KMS-11 (cell line): ENCODE data around the gene ABCC4.

Source experiments
- H2AFZ ChIP-seq: fragments of 200-600 bp; sonication (generic); 2 replicates; pipeline ENCODE4 v1.6.1; 2016; ENCODE audit warnings: antibody characterized with exemption, mixed run types, low read depth
- H3K27ac ChIP-seq: fragments of 200-600 bp; sonication (generic); 2 replicates; pipeline ENCODE4 v1.6.1; 2016; ENCODE audit warnings: mild to moderate bottlenecking, mixed run types
- H3K27me3 ChIP-seq: fragments of 200-600 bp; sonication (generic); 2 replicates; pipeline ENCODE4 v1.6.1; 2017; ENCODE audit warnings: mild to moderate bottlenecking, low read depth, mixed run types, moderate library complexity; ENCODE audit not compliant: insufficient read depth
- H3K36me3 ChIP-seq: fragments of 200-600 bp; sonication (generic); 2 replicates; pipeline ENCODE4 v1.6.1; 2017; ENCODE audit warnings: mild to moderate bottlenecking, mixed run types; ENCODE audit not compliant: insufficient read depth
- H3K4me1 ChIP-seq: fragments of 200-600 bp; sonication (generic); 2 replicates; pipeline ENCODE4 v1.6.1; 2016; ENCODE audit warnings: mild to moderate bottlenecking, low read depth, mixed run types; ENCODE audit not compliant: poor library complexity, severe bottlenecking
- H3K4me2 ChIP-seq: fragments of 200-600 bp; sonication (generic); 2 replicates; pipeline ENCODE4 v1.7.0; 2016; ENCODE audit warnings: mild to moderate bottlenecking, mixed run types
- H3K4me3 ChIP-seq: fragments of 200-600 bp; sonication (generic); IDR thresholded peaks from 2 replicates; pipeline ENCODE4 v1.6.1; 2017; ENCODE audit warnings: low read depth, low read length, mixed read lengths; ENCODE audit not compliant: insufficient read depth
- H3K79me2 ChIP-seq: fragments of 200-600 bp; sonication (generic); 2 replicates; pipeline ENCODE4 v1.6.1; 2016; ENCODE audit warnings: low read depth, mixed run types; ENCODE audit not compliant: insufficient read depth
- H3K9ac ChIP-seq: fragments of 200-600 bp; sonication (generic); 2 replicates; pipeline ENCODE4 v1.6.1; 2016; ENCODE audit warnings: mild to moderate bottlenecking, mixed run types
- H4K20me1 ChIP-seq: fragments of 200-600 bp; sonication (generic); 2 replicates; pipeline ENCODE4 v1.6.1; 2016; ENCODE audit warnings: mild to moderate bottlenecking, mixed run types; ENCODE audit not compliant: insufficient read depth
- CTCF ChIP-seq: fragments of 200-600 bp; sonication (generic); conservative IDR thresholded peaks from 2 replicates; pipeline ENCODE4 v1.6.1; 2017; ENCODE audit warnings: low read depth, mild to moderate bottlenecking, antibody characterized with exemption, low read length, moderate library complexity, mixed read lengths

The ABCC4 gene

DNA sequence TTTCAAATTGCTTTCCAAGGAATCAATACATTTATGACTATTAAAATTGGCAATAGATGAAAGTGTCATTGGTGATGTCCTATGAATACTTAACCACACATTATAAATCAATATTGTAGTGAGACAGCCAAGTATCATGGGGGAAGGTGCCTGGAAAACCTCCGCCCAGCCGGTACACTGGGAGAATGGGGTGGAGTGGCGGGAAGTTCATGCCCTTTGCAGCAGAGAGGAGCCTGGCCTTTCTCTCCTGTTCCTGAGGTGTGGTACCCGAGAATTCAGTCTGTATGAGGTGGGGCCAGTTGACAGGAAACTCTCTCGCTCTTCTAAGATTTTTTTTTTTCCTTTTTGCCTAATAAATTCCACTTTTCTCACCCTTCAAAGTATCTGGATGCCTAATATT is 25.4 kb upstream of the ABCC4 start:
- H3K4me2 ChIP-seq, result no peak overlapping the region
- H3K27ac ChIP-seq, result no peak overlapping the region
- no peak overlapping the region for H3K9ac ChIP-seq
- H4K20me1 ChIP-seq, result no peaks in the 10 kb centered on the region
- H3K36me3 ChIP-seq, result no peaks in the 10 kb centered on the region
- TF ChIP-seq CTCF, result no peak
- H3K4me1 ChIP-seq, result no peaks in the 10 kb centered on the region
- no peaks in the 10 kb centered on the region for H3K79me2 ChIP-seq
- H2AFZ ChIP-seq, result no peak overlapping the region
- H3K4me3 ChIP-seq, result no peak overlapping the region
- H3K27me3 ChIP-seq, result no peaks in the 10 kb centered on the region

GRCh38 chr13:95325485-95325884 is 24.2 kb upstream of the ABCC4 start:
- Histone ChIP-seq H4K20me1 (no peaks in the 10 kb centered on the region), H3K27me3 (no peaks in the 10 kb centered on the region), H3K79me2 (no peaks in the 10 kb centered on the region), H3K4me1 (no peaks in the 10 kb centered on the region), H3K4me3 (no peak overlapping the region), H2AFZ (no peak overlapping the region), H3K4me2 (no peak overlapping the region), H3K9ac (no peak overlapping the region), H3K36me3 (no peaks in the 10 kb centered on the region), H3K27ac (no peak overlapping the region)
- no peak for TF ChIP-seq CTCF

DNA sequence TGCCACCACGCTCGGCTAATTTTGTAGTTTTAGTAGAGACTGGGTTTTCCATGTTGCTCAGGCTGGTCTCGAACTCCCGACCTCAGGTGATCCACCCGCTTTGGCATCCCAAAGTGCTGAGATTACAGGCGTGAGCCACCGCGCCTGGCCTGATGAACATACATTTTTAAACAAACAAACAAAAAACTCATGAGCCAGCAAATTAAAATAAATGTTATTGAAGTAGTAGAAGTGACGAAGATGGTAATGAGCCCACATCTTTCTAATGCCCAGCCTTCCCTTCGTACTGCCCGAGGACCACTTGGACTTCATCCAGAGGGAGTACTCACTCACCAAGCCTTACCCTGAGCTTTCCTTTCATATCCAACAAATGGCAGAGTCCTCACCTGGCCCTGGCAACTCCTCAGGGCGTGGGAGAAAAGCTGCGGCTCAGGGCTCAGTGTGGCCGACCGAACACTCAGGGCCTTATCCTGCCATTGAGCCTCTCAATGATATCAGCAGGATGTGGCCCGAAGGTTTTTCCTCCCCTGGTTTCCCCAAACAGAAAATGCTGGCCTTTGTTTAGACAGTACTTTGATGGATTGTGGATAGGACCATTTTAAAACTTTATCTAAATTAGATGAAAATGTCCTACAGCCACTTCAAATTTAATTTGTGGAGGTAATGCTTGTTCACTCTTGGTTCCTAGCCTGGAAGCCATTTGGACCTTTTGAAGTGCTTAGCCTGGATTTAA is 22.8 kb upstream of the ABCC4 start:
- Histone ChIP-seq H2AFZ (no peak overlapping the region), H3K9ac (no peak overlapping the region), H3K36me3 (no peaks in the 10 kb centered on the region), H3K4me3 (no peak overlapping the region), H3K4me2 (no peak overlapping the region), H4K20me1 (no peaks in the 10 kb centered on the region), H3K79me2 (no peaks in the 10 kb centered on the region), H3K27ac (no peak overlapping the region), H3K4me1 (no peaks in the 10 kb centered on the region), H3K27me3 (no peaks in the 10 kb centered on the region)
- no peak for TF ChIP-seq CTCF

DNA sequence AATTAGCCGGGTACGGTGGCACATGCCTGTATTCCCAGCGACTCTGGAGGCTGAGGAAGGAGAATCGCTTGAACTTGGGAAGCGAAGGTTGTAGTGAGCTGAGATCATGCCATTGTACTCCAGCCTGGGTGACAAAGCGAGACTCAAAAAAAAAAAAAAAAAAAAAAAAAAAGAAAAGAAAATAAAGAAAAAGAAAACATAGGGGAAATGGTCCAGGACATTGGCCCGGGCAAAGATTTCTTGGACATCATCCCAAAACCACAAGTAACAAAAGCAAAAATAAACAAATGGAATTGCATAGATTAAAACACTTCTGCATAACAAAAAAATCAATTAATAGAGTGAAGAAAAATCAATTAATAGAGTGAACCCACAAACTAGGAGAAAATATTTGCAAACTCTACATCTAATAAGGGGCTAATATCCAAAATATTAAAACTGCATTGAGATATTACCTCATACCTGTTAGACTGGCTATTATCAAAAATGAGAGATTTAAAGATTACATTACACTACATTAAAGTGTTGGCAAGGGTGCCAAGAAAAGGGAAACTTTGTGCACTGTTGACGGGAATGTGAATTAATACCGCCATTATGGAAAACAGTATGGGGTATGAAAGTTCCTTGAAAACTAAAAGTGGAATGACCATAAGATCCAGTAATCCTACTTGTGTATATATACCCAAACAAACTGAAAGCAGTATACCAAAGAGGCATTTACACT is 18.5 kb upstream of the ABCC4 start:
- Histone ChIP-seq H3K9ac (no peak overlapping the region), H3K4me3 (no peak overlapping the region), H3K79me2 (no peaks in the 10 kb centered on the region), H3K4me2 (no peak overlapping the region), H3K27me3 (no peaks in the 10 kb centered on the region), H2AFZ (no peak overlapping the region), H4K20me1 (no peaks in the 10 kb centered on the region), H3K4me1 (peaks cover 1% of the 10 kb centered on the region), H3K27ac (no peak overlapping the region), H3K36me3 (no peaks in the 10 kb centered on the region)
- no peak for TF ChIP-seq CTCF
